SU-DHL-6 (cell line): Measurements from ENCODE around the gene WNK4.

ENCODE experiments used
- H2AFZ ChIP-seq: fragments of 200-600 bp; sonication (generic); 2 replicates; pipeline ENCODE4 v1.6.1; 2014; ENCODE audit warnings: low read depth, mild to moderate bottlenecking, moderate library complexity, mixed read lengths, antibody characterized with exemption, low read length; ENCODE audit not compliant: severe bottlenecking
- H3F3A ChIP-seq: fragments of 200-600 bp; shearing (Covaris generic); 2 replicates; pipeline ENCODE4 v1.6.0; 2016; ENCODE audit warnings: antibody characterized with exemption, mild to moderate bottlenecking; ENCODE audit not compliant: insufficient read depth
- H3K27ac ChIP-seq: fragments of 200-600 bp; sonication (generic); 2 replicates; pipeline ENCODE4 v1.5.1; 2016; ENCODE audit warnings: low read depth, mild to moderate bottlenecking, low read length, moderate library complexity, mixed read lengths
- H3K27me3 ChIP-seq: fragments of 200-600 bp; sonication (generic), shearing (Covaris generic); 2 replicates; pipeline ENCODE4 v1.6.0; 2014; ENCODE audit warnings: mild to moderate bottlenecking, low read length
- H3K36me3 ChIP-seq: fragments of 200-600 bp; sonication (generic); 2 replicates; pipeline ENCODE4 v1.6.1; 2014; ENCODE audit warnings: mild to moderate bottlenecking, low read length, mixed read lengths
- H3K4me2 ChIP-seq: fragments of 300-600, 200-600 bp; shearing (Covaris generic), sonication (generic); 2 replicates; pipeline ENCODE4 v1.6.0; 2014; ENCODE audit warnings: low read length, low read depth, mild to moderate bottlenecking; ENCODE audit not compliant: poor library complexity, severe bottlenecking
- H3K4me3 ChIP-seq: fragments of 200-600 bp; sonication (generic); 2 replicates; pipeline ENCODE4 v1.5.1; 2014; ENCODE audit warnings: antibody characterized with exemption, low read length, mild to moderate bottlenecking, mixed read lengths; ENCODE audit not compliant: insufficient read depth, poor library complexity, severe bottlenecking
- H3K79me2 ChIP-seq: fragments of 200-600 bp; sonication (generic); 2 replicates; pipeline ENCODE4 v1.6.1; 2014; ENCODE audit warnings: mild to moderate bottlenecking, low read length, moderate library complexity; ENCODE audit not compliant: insufficient read depth
- H3K9ac ChIP-seq: fragments of 200-600 bp; sonication (generic); 2 replicates; pipeline ENCODE4 v1.7.0; 2014; ENCODE audit warnings: mild to moderate bottlenecking, low read length
- H3K9me2 ChIP-seq: fragments of 200-600 bp; sonication (generic); replicated peaks from 2 replicates; pipeline ENCODE4 v1.6.1; 2014; ENCODE audit warnings: low read length; ENCODE audit not compliant: insufficient read depth
- H3K9me3 ChIP-seq: fragments of 200-600 bp; sonication (generic); 2 replicates; pipeline ENCODE4 v1.6.1; 2014; ENCODE audit warnings: low read length, mixed read lengths; ENCODE audit not compliant: insufficient read depth
- H4K20me1 ChIP-seq: fragments of 200-600 bp; sonication (generic); 2 replicates; pipeline ENCODE4 v1.6.1; 2014; ENCODE audit warnings: low read depth, mild to moderate bottlenecking, antibody characterized with exemption, low read length, moderate library complexity, mixed read lengths
- CTCF ChIP-seq: fragments of 200-600 bp; sonication (generic); IDR thresholded peaks from one replicate; pipeline ENCODE4 v1.5.1; 2017; ENCODE audit warnings: antibody characterized with exemption, mild to moderate bottlenecking, low read length, moderate library complexity; ENCODE audit not compliant: insufficient read depth, poor library complexity, severe bottlenecking
- EZH2phosphoT487 ChIP-seq: fragments of 200-600 bp; sonication (generic), shearing (Covaris generic); conservative IDR thresholded peaks from 2 replicates; pipeline ENCODE4 v1.6.1; 2018; ENCODE audit warnings: mild to moderate bottlenecking, antibody characterized with exemption, low read length, moderate library complexity, mixed read lengths

WNK4 gene

GRCh38 chr17:42783062-42783790, 2.8 kb downstream of the WNK4 start:
- no peak overlapping the region for H3K4me2 ChIP-seq
- no peaks in the 10 kb centered on the region for H3K9me3 ChIP-seq
- TF ChIP-seq EZH2phosphoT487, result no peak
- TF ChIP-seq CTCF, result no peak
- no peaks in the 10 kb centered on the region for H3K36me3 ChIP-seq
- H3F3A ChIP-seq, result no peaks in the 10 kb centered on the region
- no peaks in the 10 kb centered on the region for H3K9me2 ChIP-seq
- no peaks in the 10 kb centered on the region for H3K27me3 ChIP-seq
- H3K4me3 ChIP-seq, result no peak overlapping the region
- no peaks in the 10 kb centered on the region for H4K20me1 ChIP-seq
- H2AFZ ChIP-seq, result no peak overlapping the region
- H3K9ac ChIP-seq, result no peak overlapping the region
- H3K27ac ChIP-seq, result no peak overlapping the region
- H3K79me2 ChIP-seq, result no peaks in the 10 kb centered on the region

- H3K79me2 ChIP-seq, result no peaks in the 10 kb centered on the region
- no peak overlapping the region for H3K4me2 ChIP-seq
- no peaks in the 10 kb centered on the region for H3K27me3 ChIP-seq
These were observed 3.4 kb downstream of the WNK4 start for GRCh38 chr17:42783791-42784138.

GRCh38 chr17:42784409-42784808, 4.0 kb downstream of the WNK4 start:
- Histone ChIP-seq H2AFZ (no peak overlapping the region), H3K27me3 (no peaks in the 10 kb centered on the region), H3K36me3 (no peaks in the 10 kb centered on the region), H3K79me2 (no peaks in the 10 kb centered on the region), H3K9ac (no peak overlapping the region), H3K9me2 (no peaks in the 10 kb centered on the region), H3K4me2 (no peak overlapping the region), H4K20me1 (no peaks in the 10 kb centered on the region), H3K27ac (no peak overlapping the region), H3F3A (no peaks in the 10 kb centered on the region), H3K9me3 (no peaks in the 10 kb centered on the region), H3K4me3 (no peak overlapping the region)
- TF ChIP-seq CTCF (no peak), EZH2phosphoT487 (no peak)

More at GRCh38 chr17:42783791-42784138, 3.4 kb downstream of the WNK4 start:
- Histone ChIP-seq H3K27ac (no peak overlapping the region), H3F3A (no peaks in the 10 kb centered on the region), H3K9me2 (no peaks in the 10 kb centered on the region), H3K9me3 (no peaks in the 10 kb centered on the region), H3K9ac (no peak overlapping the region), H3K4me3 (no peak overlapping the region), H2AFZ (no peak overlapping the region), H3K36me3 (no peaks in the 10 kb centered on the region), H4K20me1 (no peaks in the 10 kb centered on the region)
- TF ChIP-seq EZH2phosphoT487 (no peak), CTCF (no peak)
